GF-D8 (cell line): ENCODE measurements around the gene ANAPC4.
"Not testable (repeated sequence)": the region's sequence is repeated elsewhere in the genome, so short reads cannot be mapped to it uniquely, and the experiment has no call there.

Experiments used
- DNase-seq: peaks from one replicate; lab custom pipeline; 2025; lab: John Stamatoyannopoulos, UW

The ANAPC4 gene

GRCh38 chr4:25376754-25377571, at the start of gene ANAPC4:
Gene ANAPC4 (plus strand): TSS chr4:25377263. CDS start chr4:25377428, 165 bp downstream.
- peak; percentile 76 for DNase-seq

- DNase-seq = not testable (repeated sequence)
Measured at GRCh38 chr4:25328463-25328862, 48.6 kb upstream of the ANAPC4 start.

GRCh38 chr4:25330335-25330734, 46.7 kb upstream of the ANAPC4 start:
- DNase-seq = no peak

- no peak for DNase-seq
Measured at GRCh38 chr4:25330905-25331808, 45.9 kb upstream of the ANAPC4 start.

- no peak for DNase-seq
Measured at GRCh38 chr4:25343671-25344070, 33.4 kb upstream of the ANAPC4 start.

GRCh38 chr4:25345744-25346143, 31.3 kb upstream of the ANAPC4 start:
- DNase-seq = no peak

GRCh38 chr4:25346913-25347312, 30.1 kb upstream of the ANAPC4 start:
- DNase-seq = no peak

GRCh38 chr4:25347473-25347872, 29.6 kb upstream of the ANAPC4 start:
- DNase-seq = no peak

- no peak for DNase-seq
Measured at GRCh38 chr4:25347971-25348370, 29.1 kb upstream of the ANAPC4 start.

GRCh38 chr4:25350561-25350960, 26.5 kb upstream of the ANAPC4 start:
- DNase-seq = no peak

- no peak for DNase-seq
Measured at GRCh38 chr4:25351777-25352416, 25.2 kb upstream of the ANAPC4 start.

GRCh38 chr4:25356068-25356467, 21.0 kb upstream of the ANAPC4 start:
- no peak for DNase-seq

GRCh38 chr4:25358515-25359275, 18.4 kb upstream of the ANAPC4 start:
- no peak for DNase-seq

- DNase-seq = no peak
Measured at GRCh38 chr4:25361253-25361652, 15.8 kb upstream of the ANAPC4 start.

GRCh38 chr4:25367004-25367621, 9.9 kb upstream of the ANAPC4 start:
- peak; percentile 24 for DNase-seq

- DNase-seq = no peak
Measured at GRCh38 chr4:25367877-25368276, 9.2 kb upstream of the ANAPC4 start.

- DNase-seq = no peak
Measured at GRCh38 chr4:25368315-25368714, 8.7 kb upstream of the ANAPC4 start.

- DNase-seq = no peak
Measured at GRCh38 chr4:25370242-25370641, 6.8 kb upstream of the ANAPC4 start.

GRCh38 chr4:25372549-25372948, 4.5 kb upstream of the ANAPC4 start:
- peak; percentile 32 for DNase-seq

- DNase-seq = no peak
Measured at GRCh38 chr4:25377572-25378436, 741 bp downstream of the ANAPC4 start.
